ENCODE results near the gene TMEM120A. TPM values are rescaled to one million over a fixed set of nuclear protein-coding genes. Genes with fewer than 3 reads are reported as not detected.
"Not testable (repeated sequence)": the region's sequence is repeated elsewhere in the genome, so short reads cannot be mapped to it uniquely, and the experiment has no call there.

Gene TMEM120A
- total RNA-seq, 1 donor from 2014 or later: 34.2 TPM

- Histone ChIP-seq H4K20me1 (ENCODE audit: insufficient read depth, low read length) (peaks cover 22% of the 10 kb centered on the region), H3K27me3 (ENCODE audit: insufficient read depth, low read length) (no peaks in the 10 kb centered on the region), H2AFZ (ENCODE audit: low read depth, low read length) (no peak overlapping the region), H3K27ac (ENCODE audit: low read depth, low read length) (no peak overlapping the region), H3K79me2 (ENCODE audit: insufficient read depth, low read length) (no peaks in the 10 kb centered on the region), H3K4me2 (ENCODE audit: low read length) (no peak overlapping the region), H3K9me3 (ENCODE audit: insufficient read depth, low read depth, low read length) (no peaks in the 10 kb centered on the region), H3K9ac (ENCODE audit: low read length) (no peak overlapping the region), H3K36me3 (ENCODE audit: insufficient read depth, low read length) (peaks cover 2% of the 10 kb centered on the region), H3K4me3 (ENCODE audit: insufficient read depth, low read depth, low read length) (no peak overlapping the region), H3K4me1 (ENCODE audit: insufficient read depth, low read length) (no peaks in the 10 kb centered on the region)
- H3K36me3 Mint-ChIP-seq (ENCODE audit: low read depth, unreplicated experiment): peaks cover 18% of the 10 kb centered on the region
- peak overlapping the region; percentile 83 for H3K27ac Mint-ChIP-seq (ENCODE audit: unreplicated experiment)
- no peak overlapping the region for H3K4me3 Mint-ChIP-seq (ENCODE audit: unreplicated experiment)
- peaks cover 14% of the 10 kb centered on the region for H3K4me1 Mint-ChIP-seq (ENCODE audit: low read depth, unreplicated experiment)
- H3K9me3 Mint-ChIP-seq (ENCODE audit: unreplicated experiment): no peaks in the 10 kb centered on the region
- TF ChIP-seq EZH2 (IDR thresholded peaks at IDR 0.05; ENCODE audit: insufficient read depth, low read length) (no peak), CTCF (IDR thresholded peaks at IDR 0.05; ENCODE audit: insufficient read depth, low read depth, low read length) (no peak)
- no peaks in the 10 kb centered on the region for H3K27me3 Mint-ChIP-seq (ENCODE audit: low read depth, unreplicated experiment)
- FAIRE-seq (no peak), DNase-seq (ENCODE audit: low read depth) (no peak)
Measured at GRCh38 chr7:76009672-76010600, 15.5 kb upstream of the TMEM120A start.

- H3K9me3 ChIP-seq (ENCODE audit: insufficient read depth, low read depth, low read length): no peaks in the 10 kb centered on the region
- H3K9ac ChIP-seq (ENCODE audit: low read length): no peak overlapping the region
- no peaks in the 10 kb centered on the region for H3K4me1 ChIP-seq (ENCODE audit: insufficient read depth, low read length)
- Mint-ChIP-seq H3K27me3 (ENCODE audit: low read depth, unreplicated experiment) (no peaks in the 10 kb centered on the region), H3K27ac (ENCODE audit: unreplicated experiment) (no peak overlapping the region), H3K36me3 (ENCODE audit: low read depth, unreplicated experiment) (peaks cover 16% of the 10 kb centered on the region), H3K4me3 (ENCODE audit: unreplicated experiment) (no peak overlapping the region), H3K4me1 (ENCODE audit: low read depth, unreplicated experiment) (peaks cover 14% of the 10 kb centered on the region), H3K9me3 (ENCODE audit: unreplicated experiment) (no peaks in the 10 kb centered on the region)
- peaks cover 22% of the 10 kb centered on the region for H4K20me1 ChIP-seq (ENCODE audit: insufficient read depth, low read length)
- no peak overlapping the region for H3K4me3 ChIP-seq (ENCODE audit: insufficient read depth, low read depth, low read length)
- H3K36me3 ChIP-seq (ENCODE audit: insufficient read depth, low read length): peaks cover under 1% of the 10 kb centered on the region
- H3K79me2 ChIP-seq (ENCODE audit: insufficient read depth, low read length): no peaks in the 10 kb centered on the region
- no peak overlapping the region for H2AFZ ChIP-seq (ENCODE audit: low read depth, low read length)
- DNase-seq (ENCODE audit: low read depth) (no peak), FAIRE-seq (no peak)
- TF ChIP-seq CTCF (IDR thresholded peaks at IDR 0.05; ENCODE audit: insufficient read depth, low read depth, low read length) (no peak), EZH2 (IDR thresholded peaks at IDR 0.05; ENCODE audit: insufficient read depth, low read length) (no peak)
- no peak overlapping the region for H3K27ac ChIP-seq (ENCODE audit: low read depth, low read length)
- H3K27me3 ChIP-seq (ENCODE audit: insufficient read depth, low read length): no peaks in the 10 kb centered on the region
- no peak overlapping the region for H3K4me2 ChIP-seq (ENCODE audit: low read length)
Measured at GRCh38 chr7:76008156-76008687, 13.8 kb upstream of the TMEM120A start.

GRCh38 chr7:76005004-76005403 is 10.6 kb upstream of the TMEM120A start:
- peaks cover 20% of the 10 kb centered on the region for H3K36me3 Mint-ChIP-seq (ENCODE audit: low read depth, unreplicated experiment)
- not testable (repeated sequence) for H3K9me3 Mint-ChIP-seq (ENCODE audit: unreplicated experiment); H3K9me3 ChIP-seq (ENCODE audit: insufficient read depth, low read depth, low read length); H2AFZ ChIP-seq (ENCODE audit: low read depth, low read length); DNase-seq (ENCODE audit: low read depth); H3K36me3 ChIP-seq (ENCODE audit: insufficient read depth, low read length); H3K27me3 Mint-ChIP-seq (ENCODE audit: low read depth, unreplicated experiment); H3K27ac Mint-ChIP-seq (ENCODE audit: unreplicated experiment); H3K27me3 ChIP-seq (ENCODE audit: insufficient read depth, low read length); H3K4me3 ChIP-seq (ENCODE audit: insufficient read depth, low read depth, low read length); H3K27ac ChIP-seq (ENCODE audit: low read depth, low read length); H3K9ac ChIP-seq (ENCODE audit: low read length); H3K4me3 Mint-ChIP-seq (ENCODE audit: unreplicated experiment); H3K4me1 Mint-ChIP-seq (ENCODE audit: low read depth, unreplicated experiment); H3K4me2 ChIP-seq (ENCODE audit: low read length); H3K79me2 ChIP-seq (ENCODE audit: insufficient read depth, low read length); FAIRE-seq; H3K4me1 ChIP-seq (ENCODE audit: insufficient read depth, low read length)
- peaks cover 15% of the 10 kb centered on the region for H4K20me1 ChIP-seq (ENCODE audit: insufficient read depth, low read length)
